Activated CD4-positive, alpha-beta T cell treated with anti-CD3 and anti-CD28 coated beads, Interleukin-2, Interleukin-4, amounts not matched to agents 100 ng/mL and 50 ng/mL, durations not matched to agents 16 hours and 8 hours (primary cell): ENCODE measurements around the gene CCDC88B.
"Not testable (repeated sequence)": the region's sequence is repeated elsewhere in the genome, so short reads cannot be mapped to it uniquely, and the experiment has no call there.

Experiments used
- DNase-seq: peaks from one replicate; pipeline ENCODE4 v3.0.0-alpha.2; 2020; ENCODE audit warnings: low spot score

The CCDC88B gene

GRCh38 chr11:64304316-64305072, 35.5 kb upstream of the CCDC88B start:
- DNase-seq = peak; percentile 95

- peak; percentile 100 for DNase-seq
Observed at GRCh38 chr11:64305075-64305690, 34.8 kb upstream of the CCDC88B start, which contains the start of gene ESRRA. ESRRA (plus strand) TSS chr11:64305524; CDS start chr11:64307180, 1,656 bp downstream.

GRCh38 chr11:64305691-64306562, 34.1 kb upstream of the CCDC88B start:
- peak; percentile 79 for DNase-seq

GRCh38 chr11:64306563-64306875, 33.5 kb upstream of the CCDC88B start:
- no peak for DNase-seq

GRCh38 chr11:64306876-64307622, 33.0 kb upstream of the CCDC88B start:
- no peak for DNase-seq

GRCh38 chr11:64307795-64308194, 32.2 kb upstream of the CCDC88B start:
- DNase-seq = not testable (repeated sequence)

- DNase-seq = no peak
Observed at GRCh38 chr11:64312947-64313346, 27.1 kb upstream of the CCDC88B start.

- DNase-seq = no peak
Observed at GRCh38 chr11:64313491-64314145, 26.4 kb upstream of the CCDC88B start.

GRCh38 chr11:64314146-64314804, 25.7 kb upstream of the CCDC88B start:
- DNase-seq = no peak

GRCh38 chr11:64314805-64315561, 25.0 kb upstream of the CCDC88B start:
- DNase-seq = no peak

GRCh38 chr11:64315667-64316526, 24.1 kb upstream of the CCDC88B start:
- not testable (repeated sequence) for DNase-seq

- DNase-seq = peak; percentile 70
Observed at GRCh38 chr11:64316672-64317324, 23.2 kb upstream of the CCDC88B start.

- DNase-seq = peak; percentile 99
Observed at GRCh38 chr11:64317325-64317960, 22.6 kb upstream of the CCDC88B start, which contains the start of gene TRMT112. TRMT112 (minus strand) TSS chr11:64317559; CDS start chr11:64317526, 33 bp downstream.

GRCh38 chr11:64317961-64318765, 21.8 kb upstream of the CCDC88B start, which contains the start of gene PRDX5:
PRDX5 (plus strand) TSS chr11:64318121; CDS start chr11:64318216, 95 bp downstream.
- peak; percentile 97 for DNase-seq

GRCh38 chr11:64318766-64319761, 20.9 kb upstream of the CCDC88B start:
- no peak for DNase-seq

- no peak for DNase-seq
Observed at GRCh38 chr11:64320556-64320955, 19.4 kb upstream of the CCDC88B start.
